ENCODE results near the gene CNTF. TPM values are rescaled to one million over a fixed set of nuclear protein-coding genes. Genes with fewer than 3 reads are reported as not detected.

Gene CNTF
- total RNA-seq, 1 experiment from 2014 or later: 2.9 TPM

- POLR2A ChIA-PET: interaction anchor here (0.6 to 2.2 kb wide), 4 partner anchors 10 to 15 kb away, joined by 4 to 7 read pairs (median 4); no protein-coding TSS in a partner anchor
- no TSS peak for BruUV-seq (replicated peaks)
- H3K4me3 Mint-ChIP-seq (ENCODE audit: unreplicated experiment): no peak overlapping the region
These were observed 29.5 kb upstream of the CNTF start for GRCh38 chr11:58592760-58593472.

DNA sequence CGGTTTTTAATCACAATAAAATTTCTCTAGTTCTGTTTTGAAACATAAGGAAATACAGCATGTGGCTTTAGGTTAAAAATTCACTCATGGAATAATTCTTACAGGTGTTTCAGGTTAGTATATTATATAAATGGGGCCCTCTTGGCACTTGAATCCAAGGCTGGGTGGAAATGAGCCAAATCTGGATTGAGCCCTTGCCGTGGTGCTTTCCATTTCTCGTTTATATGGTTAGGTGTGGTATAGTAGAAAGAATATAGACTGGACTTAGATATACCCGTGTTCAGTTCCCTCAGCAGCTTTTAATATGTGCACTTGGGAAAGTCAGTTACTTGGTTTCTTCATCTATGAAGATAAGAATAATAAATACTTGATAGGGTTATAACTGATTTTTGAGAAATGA is 27.6 kb upstream of the CNTF start:
- POLR2A ChIA-PET: interaction anchor here (0.8 to 2.2 kb wide), 6 partner anchors 10 to 33 kb away, joined by 3 to 15 read pairs (median 6); no protein-coding TSS in a partner anchor
- no peak for TF ChIP-seq CTCF (IDR thresholded peaks at IDR 0.05; ENCODE audit: unreplicated experiment)
- no peaks in the 10 kb centered on the region for H3K9me3 Mint-ChIP-seq (ENCODE audit: unreplicated experiment)
- H3K4me1 Mint-ChIP-seq (ENCODE audit: insufficient read depth, unreplicated experiment): peaks cover 27% of the 10 kb centered on the region
- BruUV-seq (replicated peaks): no TSS peak
- DNase-seq (ENCODE audit: unreplicated experiment): no peak
- H3K27ac Mint-ChIP-seq (ENCODE audit: low read depth, unreplicated experiment): no peak overlapping the region
- H3K36me3 Mint-ChIP-seq (ENCODE audit: insufficient read depth, unreplicated experiment): peaks cover 38% of the 10 kb centered on the region
- no peaks in the 10 kb centered on the region for H3K27me3 Mint-ChIP-seq (ENCODE audit: insufficient read depth, unreplicated experiment)
- no peak overlapping the region for H3K4me3 Mint-ChIP-seq (ENCODE audit: unreplicated experiment)
- CTCF ChIA-PET: interaction anchor here (0.6 to 0.7 kb wide), 2 partner anchors 58 to 112 kb away, joined by 5 read pairs; no protein-coding TSS in a partner anchor
- intact Hi-C loops (cut with micrococcal nuclease): no loop called here

More at GRCh38 chr11:58592760-58593472, 29.5 kb upstream of the CNTF start:
- H3K27me3 Mint-ChIP-seq (ENCODE audit: insufficient read depth, unreplicated experiment): no peaks in the 10 kb centered on the region
- H3K36me3 Mint-ChIP-seq (ENCODE audit: insufficient read depth, unreplicated experiment): peaks cover 32% of the 10 kb centered on the region
- H3K4me1 Mint-ChIP-seq (ENCODE audit: insufficient read depth, unreplicated experiment): peaks cover 31% of the 10 kb centered on the region
- no peak for TF ChIP-seq CTCF (IDR thresholded peaks at IDR 0.05; ENCODE audit: unreplicated experiment)
- H3K27ac Mint-ChIP-seq (ENCODE audit: low read depth, unreplicated experiment): no peak overlapping the region
- H3K9me3 Mint-ChIP-seq (ENCODE audit: unreplicated experiment): no peaks in the 10 kb centered on the region
- intact Hi-C loops (cut with micrococcal nuclease): no loop called here
- CTCF ChIA-PET: interaction anchor here (0.9 to 1.3 kb wide), 2 partner anchors 13 to 16 kb away, joined by 3 to 5 read pairs; partner anchors contain the start of gene ZFP91
- peak; percentile 82 for DNase-seq (ENCODE audit: unreplicated experiment)

GRCh38 chr11:58596621-58597020 is 25.8 kb upstream of the CNTF start:
- H3K4me1 Mint-ChIP-seq (ENCODE audit: insufficient read depth, unreplicated experiment): peaks cover 35% of the 10 kb centered on the region
- H3K4me3 Mint-ChIP-seq (ENCODE audit: unreplicated experiment): no peak overlapping the region
- H3K27ac Mint-ChIP-seq (ENCODE audit: low read depth, unreplicated experiment): peak overlapping the region; percentile 26
- peaks cover 28% of the 10 kb centered on the region for H3K36me3 Mint-ChIP-seq (ENCODE audit: insufficient read depth, unreplicated experiment)
- H3K27me3 Mint-ChIP-seq (ENCODE audit: insufficient read depth, unreplicated experiment): no peaks in the 10 kb centered on the region
- POLR2A ChIA-PET: interaction anchor here (0.9 to 1.7 kb wide), 2 partner anchors 13 to 19 kb away, joined by 3 to 4 read pairs; no protein-coding TSS in a partner anchor
- no peak for TF ChIP-seq CTCF (IDR thresholded peaks at IDR 0.05; ENCODE audit: unreplicated experiment)
- DNase-seq (ENCODE audit: unreplicated experiment): no peak
- intact Hi-C loops (cut with micrococcal nuclease): no loop called here
- BruUV-seq (replicated peaks): no TSS peak
- CTCF ChIA-PET: interaction anchor here (2.9 kb wide), 1 partner anchor 33 kb away, joined by 10 read pairs; no protein-coding TSS in a partner anchor
- no peaks in the 10 kb centered on the region for H3K9me3 Mint-ChIP-seq (ENCODE audit: unreplicated experiment)

DNA sequence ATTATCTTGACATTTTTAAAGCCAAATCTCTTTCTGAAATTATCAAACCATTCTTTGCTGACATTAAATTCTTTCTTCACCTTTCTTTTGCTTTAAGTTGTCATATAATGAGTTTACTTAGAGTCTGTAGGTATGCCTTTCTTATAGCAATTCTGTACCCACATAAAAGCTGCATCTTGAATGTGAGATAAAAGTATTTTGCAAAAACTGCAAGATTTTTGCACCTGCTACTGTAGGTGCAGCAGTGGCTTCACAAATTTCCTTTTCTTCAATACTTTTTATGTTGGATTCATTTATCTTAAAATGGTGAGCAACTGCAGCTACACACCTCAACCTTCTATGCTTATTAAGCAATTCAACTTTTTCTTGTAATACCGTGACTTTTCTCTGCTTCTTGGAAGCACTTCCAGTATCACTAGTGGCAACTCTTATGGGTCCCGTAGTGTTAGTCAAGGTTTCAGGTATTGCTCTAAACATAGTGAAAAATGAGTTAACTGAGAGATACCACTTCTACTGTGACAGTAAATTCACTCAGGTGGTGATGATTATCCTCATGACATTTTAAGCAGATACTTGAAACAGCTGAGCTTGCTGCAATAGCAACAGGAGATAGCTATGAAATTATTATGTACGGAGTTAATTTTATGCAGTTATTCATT is 24.9 kb upstream of the CNTF start:
- Mint-ChIP-seq H3K4me3 (ENCODE audit: unreplicated experiment) (no peak overlapping the region), H3K27ac (ENCODE audit: low read depth, unreplicated experiment) (no peak overlapping the region), H3K9me3 (ENCODE audit: unreplicated experiment) (no peaks in the 10 kb centered on the region), H3K36me3 (ENCODE audit: insufficient read depth, unreplicated experiment) (peaks cover 28% of the 10 kb centered on the region), H3K27me3 (ENCODE audit: insufficient read depth, unreplicated experiment) (no peaks in the 10 kb centered on the region), H3K4me1 (ENCODE audit: insufficient read depth, unreplicated experiment) (peaks cover 30% of the 10 kb centered on the region)
- POLR2A ChIA-PET: interaction anchor here (0.9 to 1.7 kb wide), 2 partner anchors 12 to 20 kb away, joined by 3 to 4 read pairs; no protein-coding TSS in a partner anchor
- no TSS peak for BruUV-seq (replicated peaks)
- intact Hi-C loops (cut with micrococcal nuclease): no loop called here
- no peak for DNase-seq (ENCODE audit: unreplicated experiment)
- CTCF ChIA-PET: interaction anchor here (0.6 to 2.9 kb wide), 2 partner anchors 32 to 955 kb away, joined by 3 to 10 read pairs; no protein-coding TSS in a partner anchor
- no peak for TF ChIP-seq CTCF (IDR thresholded peaks at IDR 0.05; ENCODE audit: unreplicated experiment)

Data from MCF 10A (cell line).